HPDE6-E6E7 (cell line): ENCODE results near the gene PEX26.
"Not testable (repeated sequence)": the region's sequence is repeated elsewhere in the genome, so short reads cannot be mapped to it uniquely, and the experiment has no call there.

Source experiments
- DNase-seq: peaks from one replicate; pipeline ENCODE4 v3.0.0; 2011; ENCODE audit warnings: missing footprints; ENCODE audit errors: extremely low spot score

PEX26 gene

GRCh38 chr22:18096823-18097222 is 19.0 kb downstream of the PEX26 start:
- no peak for DNase-seq

- DNase-seq, result no peak
These were observed 23.0 kb downstream of the PEX26 start for GRCh38 chr22:18100781-18101180.

DNA sequence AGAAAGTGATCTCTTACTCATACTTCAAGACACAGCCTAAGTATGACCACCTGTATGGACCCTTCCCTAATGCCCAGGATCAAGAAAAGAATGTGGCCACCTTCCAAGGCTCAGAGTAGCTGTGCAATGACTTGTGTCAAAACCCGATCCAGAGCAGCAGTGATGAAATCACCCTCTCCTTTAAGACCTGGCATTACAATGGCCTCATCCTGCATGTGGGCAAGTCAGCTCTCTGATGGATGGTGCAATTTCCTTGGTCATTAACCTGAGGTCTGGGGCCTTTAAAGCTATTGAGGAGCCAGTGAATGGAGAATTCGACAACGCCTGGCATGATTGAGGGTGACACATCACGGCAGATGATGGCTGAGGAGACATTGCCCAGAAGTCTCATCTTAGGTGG is 23.7 kb downstream of the PEX26 start:
- no peak for DNase-seq

GRCh38 chr22:18103527-18104269 is 25.9 kb downstream of the PEX26 start:
- DNase-seq, result no peak

DNA sequence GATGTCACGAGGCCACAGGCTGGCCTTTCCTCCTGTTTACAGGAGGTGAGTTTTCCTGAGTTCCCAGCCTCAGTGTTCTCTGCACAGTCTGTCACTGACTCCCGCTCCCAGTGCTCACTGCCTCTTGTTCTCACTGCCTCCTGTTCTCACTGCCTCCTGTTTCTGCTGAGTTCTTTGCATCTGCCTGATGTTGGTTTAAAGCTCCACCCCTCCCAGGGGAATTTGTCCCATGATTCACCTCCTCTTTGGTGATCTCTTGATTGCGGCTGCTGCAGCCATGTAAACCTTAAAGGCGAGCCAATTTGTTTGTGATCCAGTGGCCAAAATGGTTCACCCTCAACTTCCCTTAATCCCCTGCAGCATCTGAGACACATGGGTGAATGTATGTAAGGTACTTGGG is 26.8 kb downstream of the PEX26 start:
- DNase-seq, result no peak

- not testable (repeated sequence) for DNase-seq
These were observed 28.2 kb downstream of the PEX26 start for GRCh38 chr22:18105981-18106380.

DNA sequence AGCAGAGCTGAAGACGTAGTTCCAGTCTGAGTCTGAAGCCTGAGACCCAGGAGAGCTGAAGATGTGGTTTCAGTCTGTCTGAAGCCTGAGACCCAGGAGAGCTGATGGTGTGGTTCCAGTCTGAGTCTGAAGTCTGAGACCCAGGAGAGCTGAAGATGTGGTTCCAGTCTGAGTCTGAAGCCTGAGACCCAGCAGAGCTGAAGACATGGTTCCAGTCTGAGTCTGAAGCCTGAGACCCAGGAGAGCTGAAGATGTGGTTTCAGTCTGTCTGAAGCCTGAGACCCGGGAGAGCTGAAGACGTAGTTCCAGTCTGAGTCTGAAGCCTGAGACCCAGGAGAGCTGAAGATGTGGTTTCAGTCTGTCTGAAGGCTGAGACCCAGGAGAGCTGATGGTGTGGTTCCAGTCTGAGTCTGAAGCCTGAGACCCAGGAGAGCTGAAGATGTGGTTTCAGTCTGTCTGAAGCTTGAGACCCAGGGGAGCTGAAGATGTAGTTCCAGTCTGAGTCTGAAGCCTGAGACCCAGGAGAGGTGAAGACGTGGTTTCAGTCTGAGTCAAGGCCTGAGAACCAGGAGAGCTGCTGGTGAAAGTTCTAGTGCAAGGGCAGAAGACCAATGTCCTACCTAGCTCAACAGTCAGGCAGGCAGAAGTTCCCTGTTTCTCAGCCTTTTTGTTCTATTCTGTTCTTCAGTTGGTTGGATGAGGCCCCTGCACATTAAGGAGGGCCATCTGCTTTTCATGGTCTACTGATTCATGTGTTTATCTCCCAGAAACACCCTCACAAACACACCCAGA is 29.0 kb downstream of the PEX26 start:
- not testable (repeated sequence) for DNase-seq

DNA sequence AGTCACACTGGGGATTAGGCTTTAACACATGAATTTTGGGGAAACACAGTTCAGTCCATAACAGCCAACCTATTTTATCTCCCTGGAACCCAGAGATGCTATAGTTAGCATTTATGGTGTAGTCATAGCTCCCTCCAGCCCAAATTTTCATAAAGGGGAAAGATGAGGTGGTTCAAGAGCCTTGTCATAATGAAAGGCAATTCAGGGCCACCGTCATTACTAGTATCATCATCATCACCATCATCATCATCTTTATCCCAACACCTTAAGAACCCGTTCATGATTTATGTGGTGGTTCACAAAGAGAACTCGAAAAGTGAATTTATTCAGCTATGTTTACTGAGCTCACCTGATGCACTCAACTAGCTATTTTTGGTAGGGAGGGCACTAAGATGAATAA is 30.4 kb downstream of the PEX26 start:
- no peak for DNase-seq

- no peak for DNase-seq
These were observed 31.8 kb downstream of the PEX26 start for GRCh38 chr22:18109410-18110193.

DNA sequence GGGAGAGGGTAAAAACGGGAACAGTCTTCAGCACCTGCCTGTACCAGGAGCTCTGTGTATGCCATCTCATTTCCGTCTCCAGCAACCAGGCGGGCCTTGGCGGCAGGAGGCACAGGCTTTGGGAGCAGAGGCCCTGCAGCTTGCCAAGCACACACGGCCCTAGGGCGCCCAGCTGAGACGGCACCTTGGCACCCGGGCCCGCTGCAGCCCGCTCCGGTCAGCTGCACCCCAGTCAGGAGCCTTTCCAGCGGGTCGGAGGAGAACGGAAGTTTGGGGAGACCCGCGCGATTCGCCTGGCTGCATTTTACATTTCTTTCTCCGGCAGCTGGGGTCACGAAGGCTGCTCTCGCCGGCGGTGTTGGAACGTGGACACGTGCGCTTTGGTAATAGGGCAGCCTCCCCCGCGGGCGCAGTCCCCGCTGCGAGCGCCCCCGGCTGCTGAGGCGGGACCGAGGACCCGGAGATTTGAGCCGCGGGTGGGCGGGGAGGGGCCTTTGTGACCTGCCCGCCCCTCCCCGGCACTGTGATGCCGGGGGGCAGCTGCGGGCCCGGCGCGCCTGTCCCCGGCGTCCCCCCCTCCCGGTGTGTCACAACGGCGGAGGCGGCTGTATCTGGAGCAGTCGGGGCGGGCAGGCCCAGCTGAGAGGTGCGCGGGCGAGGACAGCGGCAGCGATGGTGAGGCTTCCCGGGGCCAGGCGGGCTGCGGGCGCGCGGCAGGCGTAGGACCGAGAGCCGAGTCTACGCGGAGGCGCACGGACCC is 32.6 kb downstream of the PEX26 start, which contains the start of gene TUBA8:
TSS of gene TUBA8 (plus strand) at position 616 of the 760 bp plus-strand sequence. CDS start at position 673, 57 bp downstream.
- DNase-seq, result no peak

GRCh38 chr22:18110954-18111758 is 33.4 kb downstream of the PEX26 start:
- no peak for DNase-seq

- no peak for DNase-seq
These were observed 34.1 kb downstream of the PEX26 start for GRCh38 chr22:18111759-18112330.

- DNase-seq, result no peak
These were observed 34.6 kb downstream of the PEX26 start for GRCh38 chr22:18112440-18112839.

GRCh38 chr22:18113680-18114394 is 36.0 kb downstream of the PEX26 start:
- DNase-seq, result no peak

- DNase-seq, result no peak
These were observed 36.7 kb downstream of the PEX26 start for GRCh38 chr22:18114495-18114894.

GRCh38 chr22:18114976-18115652 is 37.3 kb downstream of the PEX26 start:
- DNase-seq, result no peak

- no peak for DNase-seq
These were observed 38.1 kb downstream of the PEX26 start for GRCh38 chr22:18115906-18116371.

GRCh38 chr22:18116634-18117033 is 38.8 kb downstream of the PEX26 start:
- no peak for DNase-seq

- no peak for DNase-seq
These were observed 40.6 kb downstream of the PEX26 start for GRCh38 chr22:18118345-18118915.
